ENCODE results near the gene ASAP2. TPM values are rescaled to one million over a fixed set of nuclear protein-coding genes. Genes with fewer than 3 reads are reported as not detected.

Gene ASAP2
- total RNA-seq, 1 donor from 2014 or later: 45.6 TPM

DNA sequence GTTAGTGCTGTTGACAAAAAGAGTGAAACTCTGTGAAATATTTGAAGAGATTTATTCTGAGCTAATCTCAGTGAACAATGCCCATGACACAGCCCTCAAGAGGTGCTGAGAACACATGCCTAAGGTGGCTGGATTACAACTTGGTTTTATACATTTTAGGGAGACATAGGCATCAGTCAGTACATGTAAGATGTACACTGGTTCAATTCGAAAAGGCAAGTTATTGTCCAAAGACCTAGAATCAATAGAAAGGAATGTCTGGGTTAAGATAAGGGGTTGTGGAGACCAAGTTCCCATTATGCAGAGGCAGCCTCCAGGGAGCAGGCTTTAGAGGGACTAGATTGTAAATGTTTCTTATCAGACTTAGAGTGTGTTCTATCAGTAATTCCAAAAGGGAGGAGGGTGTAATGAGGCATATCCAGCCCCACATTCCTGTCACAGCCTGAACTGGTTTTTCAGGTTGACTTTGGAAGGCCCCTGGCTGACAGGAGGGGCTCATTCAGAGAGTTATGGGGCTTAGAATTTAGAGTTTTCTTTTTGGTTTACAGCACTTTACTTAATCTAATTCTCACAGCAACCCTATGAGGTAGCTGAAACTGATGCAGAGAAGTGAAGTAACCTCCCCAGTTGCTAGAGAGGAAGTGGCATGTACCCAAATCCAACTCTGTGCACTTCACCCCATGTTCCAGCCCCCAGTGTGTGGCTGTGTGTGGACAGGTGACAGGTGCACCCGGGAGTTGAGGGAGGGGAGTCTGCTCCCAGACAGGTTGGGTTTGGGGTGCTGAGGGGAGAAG, 28.3 kb upstream of the ASAP2 start:
- peaks cover 3% of the 10 kb centered on the region for H3K27me3 Mint-ChIP-seq
- H3K4me1 Mint-ChIP-seq (ENCODE audit: unreplicated experiment): peaks cover 32% of the 10 kb centered on the region
- no peaks in the 10 kb centered on the region for H3K36me3 Mint-ChIP-seq
- peak overlapping the region; percentile 70 for H3K4me3 Mint-ChIP-seq
- H3K27ac Mint-ChIP-seq: peak overlapping the region; percentile 94
- peaks cover 8% of the 10 kb centered on the region for H3K9me3 Mint-ChIP-seq
- TF ChIP-seq, protein P1, sequence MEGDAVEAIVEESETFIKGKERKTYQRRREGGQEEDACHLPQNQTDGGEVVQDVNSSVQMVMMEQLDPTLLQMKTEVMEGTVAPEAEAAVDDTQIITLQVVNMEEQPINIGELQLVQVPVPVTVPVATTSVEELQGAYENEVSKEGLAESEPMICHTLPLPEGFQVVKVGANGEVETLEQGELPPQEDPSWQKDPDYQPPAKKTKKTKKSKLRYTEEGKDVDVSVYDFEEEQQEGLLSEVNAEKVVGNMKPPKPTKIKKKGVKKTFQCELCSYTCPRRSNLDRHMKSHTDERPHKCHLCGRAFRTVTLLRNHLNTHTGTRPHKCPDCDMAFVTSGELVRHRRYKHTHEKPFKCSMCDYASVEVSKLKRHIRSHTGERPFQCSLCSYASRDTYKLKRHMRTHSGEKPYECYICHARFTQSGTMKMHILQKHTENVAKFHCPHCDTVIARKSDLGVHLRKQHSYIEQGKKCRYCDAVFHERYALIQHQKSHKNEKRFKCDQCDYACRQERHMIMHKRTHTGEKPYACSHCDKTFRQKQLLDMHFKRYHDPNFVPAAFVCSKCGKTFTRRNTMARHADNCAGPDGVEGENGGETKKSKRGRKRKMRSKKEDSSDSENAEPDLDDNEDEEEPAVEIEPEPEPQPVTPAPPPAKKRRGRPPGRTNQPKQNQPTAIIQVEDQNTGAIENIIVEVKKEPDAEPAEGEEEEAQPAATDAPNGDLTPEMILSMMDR (conservative IDR thresholded peaks at IDR 0.05): no peak
- DNase-seq (ENCODE audit: extremely low spot score, unreplicated experiment): no peak

DNA sequence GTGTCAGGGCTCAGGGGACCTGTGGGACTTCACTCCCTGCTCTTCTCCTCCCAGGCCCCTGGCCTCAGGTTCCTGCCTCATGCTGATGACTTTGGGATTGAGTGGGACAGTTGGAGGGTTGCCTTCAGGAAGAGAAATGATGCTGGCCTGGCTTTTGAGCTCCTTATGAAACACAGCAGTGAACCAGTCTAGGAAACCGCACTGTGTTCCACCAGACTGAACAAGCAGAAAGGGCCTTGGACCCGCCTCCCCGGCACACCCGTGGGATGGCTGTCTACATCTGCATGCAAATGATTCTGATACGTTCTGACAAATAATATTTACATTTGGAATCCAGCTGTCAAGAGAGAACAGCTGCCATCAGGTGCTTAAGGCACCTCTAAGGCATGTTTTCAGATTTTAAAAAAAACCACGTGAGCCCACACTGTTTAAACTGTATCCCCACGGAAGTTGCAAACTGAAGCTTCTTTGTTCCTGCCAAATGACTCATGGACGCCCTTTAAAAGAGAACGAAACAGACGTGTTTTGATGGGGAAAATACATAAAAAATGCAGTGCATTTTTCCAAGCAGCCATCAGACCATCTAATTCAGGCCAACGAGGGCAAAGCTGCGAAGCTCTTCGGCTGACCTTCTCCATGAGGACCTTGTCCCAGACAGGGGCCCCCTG, 27.6 kb upstream of the ASAP2 start:
- peaks cover 8% of the 10 kb centered on the region for H3K9me3 Mint-ChIP-seq
- peaks cover 39% of the 10 kb centered on the region for H3K4me1 Mint-ChIP-seq (ENCODE audit: unreplicated experiment)
- H3K27ac Mint-ChIP-seq: peak overlapping the region; percentile 94
- DNase-seq (ENCODE audit: extremely low spot score, unreplicated experiment): no peak
- H3K4me3 Mint-ChIP-seq: peak overlapping the region; percentile 70
- H3K27me3 Mint-ChIP-seq: peaks cover 3% of the 10 kb centered on the region
- TF ChIP-seq, protein P1 (conservative IDR thresholded peaks at IDR 0.05): no peak
- no peaks in the 10 kb centered on the region for H3K36me3 Mint-ChIP-seq

DNA sequence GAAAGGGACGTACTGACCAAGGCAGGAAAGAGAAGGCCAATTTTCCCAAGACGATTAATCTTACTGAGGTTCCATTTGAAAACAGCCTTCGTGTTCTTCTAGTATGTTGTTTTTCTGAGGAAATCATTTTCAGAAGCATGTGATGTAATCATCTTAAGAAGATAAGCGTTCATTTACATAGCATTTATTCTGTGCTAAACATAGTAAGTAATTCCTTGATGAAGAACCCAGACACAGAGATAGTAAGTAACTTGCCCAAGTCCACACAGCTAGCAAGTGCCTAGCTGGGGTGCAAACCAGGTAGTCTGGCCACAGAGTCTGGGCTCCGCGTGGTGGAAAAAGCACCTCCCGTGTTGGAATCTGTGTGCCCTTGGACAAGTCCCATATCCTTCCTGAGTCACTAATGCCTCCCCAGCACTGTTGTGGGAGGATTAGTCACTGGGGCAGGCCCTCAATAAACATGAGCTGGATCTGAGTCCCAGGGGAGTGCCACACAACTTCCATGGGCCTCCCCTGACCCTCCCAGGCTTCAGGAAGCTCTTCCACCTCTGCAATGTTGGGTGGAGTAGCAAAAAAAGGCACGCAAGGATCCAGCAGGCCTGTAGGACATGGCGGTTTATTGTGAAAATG, 26.9 kb upstream of the ASAP2 start:
- H3K4me3 Mint-ChIP-seq: peak overlapping the region; percentile 70
- H3K36me3 Mint-ChIP-seq: no peaks in the 10 kb centered on the region
- no peak for DNase-seq (ENCODE audit: extremely low spot score, unreplicated experiment)
- TF ChIP-seq, protein P1 (conservative IDR thresholded peaks at IDR 0.05): no peak
- H3K4me1 Mint-ChIP-seq (ENCODE audit: unreplicated experiment): peaks cover 44% of the 10 kb centered on the region
- peaks cover 8% of the 10 kb centered on the region for H3K9me3 Mint-ChIP-seq
- peak overlapping the region; percentile 94 for H3K27ac Mint-ChIP-seq
- H3K27me3 Mint-ChIP-seq: peaks cover 3% of the 10 kb centered on the region

DNA sequence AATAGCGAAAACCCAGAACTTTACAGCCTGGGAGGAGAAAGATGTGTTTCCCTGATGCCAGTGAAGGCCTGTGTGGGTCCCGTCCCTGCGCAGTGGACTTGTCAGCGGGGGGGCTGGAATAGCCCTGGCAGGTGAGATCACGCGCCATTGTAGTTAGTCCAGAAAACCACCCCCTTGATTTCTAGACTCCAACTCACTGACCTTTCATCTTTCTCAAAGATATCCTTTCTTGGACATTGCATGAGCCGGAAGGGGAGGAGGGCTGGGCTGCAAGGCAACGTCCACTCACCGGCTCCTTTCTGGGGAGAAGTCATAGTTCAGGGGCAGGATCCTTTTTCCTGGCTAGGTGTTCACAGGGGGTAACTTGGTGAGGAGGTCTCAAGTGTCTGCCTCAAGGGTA, 22.3 kb upstream of the ASAP2 start:
- Mint-ChIP-seq H3K36me3 (no peaks in the 10 kb centered on the region), H3K4me3 (no peak overlapping the region), H3K27me3 (peaks cover 3% of the 10 kb centered on the region), H3K4me1 (ENCODE audit: unreplicated experiment) (peaks cover 22% of the 10 kb centered on the region), H3K9me3 (peaks cover 8% of the 10 kb centered on the region), H3K27ac (peak overlapping the region; percentile 16)
- TF ChIP-seq, protein P1 (conservative IDR thresholded peaks at IDR 0.05): no peak
- no peak for DNase-seq (ENCODE audit: extremely low spot score, unreplicated experiment)

DNA sequence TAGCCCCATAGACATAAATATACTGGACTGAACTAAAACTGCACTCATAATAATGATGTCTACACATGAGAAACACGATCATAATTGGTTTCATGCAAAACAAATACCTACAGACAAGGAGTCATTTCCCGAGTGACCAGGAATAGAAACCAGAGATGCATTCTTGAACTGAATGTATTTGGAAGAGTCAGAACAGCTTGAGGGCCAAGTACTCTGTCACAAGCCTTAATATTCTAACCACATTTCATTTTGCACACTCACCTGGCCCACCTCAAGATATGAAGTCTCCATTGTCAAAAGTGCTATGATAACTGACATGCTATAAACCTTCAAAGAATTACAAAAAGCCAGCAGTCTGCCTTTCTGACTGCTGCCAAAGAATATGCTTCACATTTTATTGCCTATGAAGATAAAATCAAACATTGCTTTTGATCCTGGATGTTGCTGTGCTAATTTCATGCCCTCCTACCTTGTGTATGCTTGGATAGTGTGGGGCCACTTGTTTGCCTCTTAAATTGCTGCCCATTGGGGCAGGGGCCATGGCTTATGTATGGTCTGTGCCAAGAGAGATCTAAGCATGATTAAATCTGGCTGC, 18.9 kb upstream of the ASAP2 start:
- no peaks in the 10 kb centered on the region for H3K9me3 Mint-ChIP-seq
- H3K27me3 Mint-ChIP-seq: no peaks in the 10 kb centered on the region
- H3K36me3 Mint-ChIP-seq: no peaks in the 10 kb centered on the region
- peaks cover 21% of the 10 kb centered on the region for H3K4me1 Mint-ChIP-seq (ENCODE audit: unreplicated experiment)
- DNase-seq (ENCODE audit: extremely low spot score, unreplicated experiment): no peak
- H3K27ac Mint-ChIP-seq: no peak overlapping the region
- TF ChIP-seq, protein P1 (conservative IDR thresholded peaks at IDR 0.05): no peak
- H3K4me3 Mint-ChIP-seq: no peak overlapping the region

Data from type B pancreatic cell (in vitro differentiated cells).